Ascending aorta (tissue), 2 donors: ENCODE results near the gene ING4. TPM values are rescaled to one million over a fixed set of nuclear protein-coding genes. Genes with fewer than 3 reads are reported as not detected.

ENCODE experiments used
- DNase-seq, 2 donors: peaks; one replicate each; pipeline ENCODE4 v3.0.0-alpha.2; 2019; ENCODE audit warnings: low spot score in 2 of 2
- H3K27ac ChIP-seq, 2 donors: fragments of 200-600 bp; sonication (generic); one replicate each; pipeline ENCODE4 v1.5.1; 2016 to 2017; ENCODE audit warnings: mild to moderate bottlenecking in 1 of 2
- H3K27me3 ChIP-seq: fragments of 200-600 bp; sonication (generic); one replicate; pipeline ENCODE4 v1.5.1; 2017
- H3K36me3 ChIP-seq, 2 donors: fragments of 200-600 bp; sonication (generic); one replicate each; pipeline ENCODE4 v1.5.1; 2016
- H3K4me1 ChIP-seq, 2 donors: fragments of 200-600 bp; sonication (generic); one replicate each; pipeline ENCODE4 v1.5.1; 2016 to 2017; ENCODE audit warnings: mild to moderate bottlenecking in 1 of 2
- H3K4me3 ChIP-seq, 2 donors: fragments of 200-600 bp; sonication (generic); one replicate each; pipeline ENCODE4 v1.5.1; 2016 to 2017; ENCODE audit warnings: mild to moderate bottlenecking in 1 of 2
- H3K9me3 ChIP-seq, 2 donors: fragments of 200-600 bp; sonication (generic); one replicate each; pipeline ENCODE4 v1.5.1; 2016
- CTCF ChIP-seq, 3 experiments: fragments of 200-600 bp in 2 of 3; fragments of 450-650 bp in 1 of 3; sonication (generic) in 2 of 3; IDR thresholded peaks; one replicate each; pipeline ENCODE4 v1.5.1; 2016 to 2019; ENCODE audit warnings: antibody characterized with exemption in 3 of 3, mild to moderate bottlenecking in 1 of 3, moderate library complexity in 1 of 3
- intact Hi-C: fragments of 100-400 bp; cut with DNase I; formaldehyde crosslinking; loops from one replicate; pipeline ENCODE4 v1.15.1; 2023
- total RNA-seq: library from RNA; depleted of rRNA; stranded (reverse); fragments of >200 nt; gene quantifications from one replicate; pipeline ENCODE4 v1.1.0, GENCODE V29; 2016

The ING4 gene
- total RNA-seq, 1 donor from 2014 or later = 2.6 TPM

GRCh38 chr12:6696690-6697583, 34.0 kb upstream of the ING4 start:
- no peaks in the 10 kb centered on the region for H3K9me3 ChIP-seq
- no peak overlapping the region for H3K27ac ChIP-seq
- no peak for DNase-seq
- no peaks in the 10 kb centered on the region for H3K27me3 ChIP-seq
- peaks cover 0 to 8% of the 10 kb centered on the region in 2 donors for H3K4me1 ChIP-seq
- no peak for TF ChIP-seq CTCF (IDR thresholded peaks at IDR 0.05)
- intact Hi-C loops = no loop called here
- no peak overlapping the region for H3K4me3 ChIP-seq
- peaks cover 0 to 3% of the 10 kb centered on the region in 2 donors for H3K36me3 ChIP-seq

GRCh38 chr12:6695313-6696045, 32.6 kb upstream of the ING4 start:
- TF ChIP-seq CTCF (IDR thresholded peaks at IDR 0.05) = no peak
- no peaks in the 10 kb centered on the region for H3K9me3 ChIP-seq
- H3K27ac ChIP-seq = no peak overlapping the region
- no peak overlapping the region for H3K4me3 ChIP-seq
- intact Hi-C loops = no loop called here
- H3K27me3 ChIP-seq = no peaks in the 10 kb centered on the region
- H3K4me1 ChIP-seq = peaks cover 0 to 6% of the 10 kb centered on the region in 2 donors
- no peak for DNase-seq
- peaks cover 0 to 3% of the 10 kb centered on the region in 2 donors for H3K36me3 ChIP-seq

GRCh38 chr12:6694701-6695100, 31.8 kb upstream of the ING4 start:
- TF ChIP-seq CTCF (IDR thresholded peaks at IDR 0.05) = no peak
- H3K4me3 ChIP-seq = no peak overlapping the region
- H3K9me3 ChIP-seq = no peaks in the 10 kb centered on the region
- H3K27me3 ChIP-seq = no peaks in the 10 kb centered on the region
- H3K27ac ChIP-seq = no peak overlapping the region
- H3K36me3 ChIP-seq = peaks cover 0 to 3% of the 10 kb centered on the region in 2 donors
- no peak for DNase-seq
- intact Hi-C loops = no loop called here
- H3K4me1 ChIP-seq = peaks cover 0 to 6% of the 10 kb centered on the region in 2 donors

GRCh38 chr12:6693832-6694355, 31.0 kb upstream of the ING4 start:
- Histone ChIP-seq H3K4me1 (peaks cover 0 to 6% of the 10 kb centered on the region in 2 donors), H3K36me3 (peaks cover 0 to 3% of the 10 kb centered on the region in 2 donors), H3K9me3 (no peaks in the 10 kb centered on the region), H3K4me3 (no peak overlapping the region), H3K27ac (no peak overlapping the region), H3K27me3 (no peaks in the 10 kb centered on the region)
- TF ChIP-seq CTCF (IDR thresholded peaks at IDR 0.05) = no peak
- intact Hi-C loops = no loop called here
- DNase-seq = no peak

- intact Hi-C loops = no loop called here
- no peak overlapping the region for H3K27ac ChIP-seq
- no peaks in the 10 kb centered on the region for H3K27me3 ChIP-seq
- peaks cover 0 to 3% of the 10 kb centered on the region in 2 donors for H3K36me3 ChIP-seq
- H3K4me3 ChIP-seq = no peak overlapping the region
- H3K9me3 ChIP-seq = no peaks in the 10 kb centered on the region
- peaks cover 7 to 11% of the 10 kb centered on the region in 2 donors for H3K4me1 ChIP-seq
- DNase-seq = no peak
- TF ChIP-seq CTCF (IDR thresholded peaks at IDR 0.05) = no peak
Observed at GRCh38 chr12:6692888-6693287, 30.0 kb upstream of the ING4 start.
